Loucy (cell line): Measurements from ENCODE around the gene LPCAT2.

Experiments
- H2AFZ ChIP-seq: fragments of 200-600 bp; sonication (generic); 2 replicates; pipeline ENCODE4 v1.6.0; 2016; ENCODE audit warnings: antibody characterized with exemption, mild to moderate bottlenecking, low read length, moderate library complexity
- H3F3A ChIP-seq: fragments of 200-600 bp; 2 replicates; pipeline ENCODE4 v1.6.0; 2016; ENCODE audit warnings: antibody characterized with exemption, low read depth, mild to moderate bottlenecking
- H3K27me3 ChIP-seq: fragments of 200-600 bp; sonication (generic); 2 replicates; pipeline ENCODE4 v1.6.1; 2014; ENCODE audit warnings: low read length, mild to moderate bottlenecking; ENCODE audit not compliant: insufficient read depth, poor library complexity, severe bottlenecking
- H3K36me3 ChIP-seq: fragments of 200-600 bp; sonication (generic); 2 replicates; pipeline ENCODE4 v1.6.1; 2016; ENCODE audit warnings: low read length; ENCODE audit not compliant: insufficient read depth
- H3K4me1 ChIP-seq: fragments of 200-600 bp; sonication (generic); 2 replicates; pipeline ENCODE4 v1.5.1; 2014; ENCODE audit warnings: low read length, mild to moderate bottlenecking; ENCODE audit not compliant: insufficient read depth, poor library complexity, severe bottlenecking
- H3K4me2 ChIP-seq: fragments of 200-600 bp; sonication (generic); 2 replicates; pipeline ENCODE4 v1.6.0; 2014; ENCODE audit warnings: antibody characterized with exemption, low read length, low read depth, mild to moderate bottlenecking; ENCODE audit not compliant: poor library complexity, severe bottlenecking
- H3K4me3 ChIP-seq: fragments of 200-600 bp; sonication (generic); 2 replicates; pipeline ENCODE4 v1.5.1; 2014; ENCODE audit warnings: low read length, mild to moderate bottlenecking, mixed read lengths; ENCODE audit not compliant: poor library complexity, severe bottlenecking
- H3K79me2 ChIP-seq: fragments of 200-600 bp; sonication (generic); 2 replicates; pipeline ENCODE4 v1.6.1; 2014; ENCODE audit warnings: low read length; ENCODE audit not compliant: insufficient read depth
- H3K9ac ChIP-seq: fragments of 200-600 bp; sonication (generic); 2 replicates; pipeline ENCODE4 v1.6.0; 2014; ENCODE audit warnings: mild to moderate bottlenecking, low read depth, low read length, moderate library complexity; ENCODE audit not compliant: poor library complexity, severe bottlenecking
- H3K9me2 ChIP-seq: fragments of 200-600 bp; sonication (generic); replicated peaks from 2 replicates; pipeline ENCODE4 v1.6.1; 2016; ENCODE audit warnings: low read depth, low read length, mixed read lengths
- H3K9me3 ChIP-seq: fragments of 200-600 bp; sonication (generic); 2 replicates; pipeline ENCODE4 v1.6.1; 2014; ENCODE audit warnings: mild to moderate bottlenecking, antibody characterized with exemption, low read length, low read depth; ENCODE audit not compliant: insufficient read depth
- H4K20me1 ChIP-seq: fragments of 200-600 bp; sonication (generic); 2 replicates; pipeline ENCODE4 v1.6.0; 2014; ENCODE audit warnings: antibody characterized with exemption, low read length, mild to moderate bottlenecking; ENCODE audit not compliant: insufficient read depth, poor library complexity, severe bottlenecking
- CTCF ChIP-seq: fragments of 200-600 bp; sonication (generic); conservative IDR thresholded peaks from 2 replicates; pipeline ENCODE4 v1.5.1; 2014; ENCODE audit warnings: mild to moderate bottlenecking, antibody characterized with exemption, low read length
- EZH2phosphoT487 ChIP-seq: fragments of 200-600 bp; IDR thresholded peaks from 2 replicates; pipeline ENCODE4 v1.6.1; 2018; ENCODE audit warnings: antibody characterized with exemption, mild to moderate bottlenecking, moderate library complexity, borderline replicate concordance

LPCAT2 gene

GRCh38 chr16:55527885-55528284, 19.0 kb downstream of the LPCAT2 start:
- Histone ChIP-seq H3K4me2 (no peak overlapping the region), H3K36me3 (no peaks in the 10 kb centered on the region), H2AFZ (no peak overlapping the region), H3K9me2 (no peaks in the 10 kb centered on the region), H3K27me3 (no peaks in the 10 kb centered on the region), H3K4me3 (no peak overlapping the region), H4K20me1 (no peaks in the 10 kb centered on the region), H3K4me1 (peaks cover 3% of the 10 kb centered on the region), H3F3A (no peaks in the 10 kb centered on the region), H3K9ac (no peak overlapping the region), H3K9me3 (no peaks in the 10 kb centered on the region), H3K79me2 (no peaks in the 10 kb centered on the region)
- TF ChIP-seq CTCF = no peak
- TF ChIP-seq EZH2phosphoT487 = no peak

GRCh38 chr16:55529018-55529417, 20.1 kb downstream of the LPCAT2 start:
- no peaks in the 10 kb centered on the region for H3K9me2 ChIP-seq
- H3K4me1 ChIP-seq = peaks cover 3% of the 10 kb centered on the region
- H3K4me3 ChIP-seq = no peak overlapping the region
- H4K20me1 ChIP-seq = no peaks in the 10 kb centered on the region
- H3K9me3 ChIP-seq = no peaks in the 10 kb centered on the region
- H3K36me3 ChIP-seq = no peaks in the 10 kb centered on the region
- H3K4me2 ChIP-seq = no peak overlapping the region
- no peaks in the 10 kb centered on the region for H3K27me3 ChIP-seq
- H3K9ac ChIP-seq = no peak overlapping the region
- H3K79me2 ChIP-seq = no peaks in the 10 kb centered on the region
- TF ChIP-seq CTCF = no peak
- no peak for TF ChIP-seq EZH2phosphoT487
- H3F3A ChIP-seq = no peaks in the 10 kb centered on the region
- H2AFZ ChIP-seq = no peak overlapping the region

- Histone ChIP-seq H3K27me3 (no peaks in the 10 kb centered on the region), H3K4me2 (no peak overlapping the region), H3K9ac (no peak overlapping the region), H2AFZ (no peak overlapping the region), H3K4me3 (no peak overlapping the region), H3K4me1 (peaks cover 3% of the 10 kb centered on the region), H3K9me3 (no peaks in the 10 kb centered on the region), H3K9me2 (no peaks in the 10 kb centered on the region), H3K79me2 (no peaks in the 10 kb centered on the region), H3F3A (no peaks in the 10 kb centered on the region), H3K36me3 (no peaks in the 10 kb centered on the region), H4K20me1 (no peaks in the 10 kb centered on the region)
- TF ChIP-seq CTCF (no peak), EZH2phosphoT487 (no peak)
Measured at GRCh38 chr16:55530316-55530856, 21.5 kb downstream of the LPCAT2 start.
